ENCODE data around the gene SMIM44.

Gene SMIM44

DNA sequence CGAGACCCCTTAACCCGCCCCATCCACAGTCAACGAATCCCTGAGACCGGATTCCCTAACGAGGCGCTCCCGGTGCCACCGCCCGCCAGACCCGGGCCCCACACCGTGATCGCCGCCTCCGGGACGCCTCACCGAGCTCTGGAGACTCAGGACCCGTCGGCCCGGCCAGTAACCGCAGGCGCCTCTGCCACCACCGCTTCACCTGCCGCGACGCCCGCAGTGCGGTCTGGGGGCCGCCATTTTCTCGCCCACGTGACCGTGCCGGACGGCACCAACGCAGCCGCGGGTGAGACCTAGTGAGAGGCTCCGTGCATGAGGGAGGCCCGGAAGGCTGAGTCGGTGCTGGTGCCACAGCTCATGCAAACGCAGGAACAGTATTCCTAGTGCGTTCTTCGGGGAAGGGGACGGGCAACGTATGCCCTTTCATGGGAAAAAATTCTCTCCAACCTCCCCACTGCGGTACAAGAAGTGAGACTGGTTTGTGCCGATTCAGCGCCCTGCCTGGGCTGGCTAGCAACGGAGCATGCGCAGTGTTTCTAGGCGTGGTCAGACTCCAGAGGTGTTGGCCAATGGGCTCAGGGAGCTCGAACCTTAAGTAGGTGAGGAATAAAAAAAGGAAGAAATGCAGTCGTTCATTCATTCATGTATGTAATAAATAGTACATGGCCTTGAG lies 17.3 kb upstream of the SMIM44 start, which contains the start of gene DOHH:
TSS of gene DOHH (minus strand) at position 246 of the 673 bp plus-strand sequence. CDS start 3,860 bp downstream, outside the sequence.
- no peaks in the 10 kb centered on the region for H3F3A ChIP-seq (ENCODE audit: insufficient read depth, low read length)
- H3K27ac ChIP-seq (ENCODE audit: low read depth, low read length, poor library complexity, severe bottlenecking): peak within 1 kb of the TSS; percentile 68
- no peaks in the 10 kb centered on the region for H3K9me3 ChIP-seq (ENCODE audit: low read length)
- no peaks in the 10 kb centered on the region for H3K27me3 ChIP-seq (ENCODE audit: insufficient read depth, low read length)
- peak within 1 kb of the TSS; percentile 99 for H3K4me3 ChIP-seq (ENCODE audit: low read depth, low read length, poor library complexity, severe bottlenecking)
- peaks cover 20% of the 10 kb centered on the region for H3K4me1 ChIP-seq (ENCODE audit: insufficient read depth, low read length, severe bottlenecking)
- H2AFZ ChIP-seq (ENCODE audit: low read length): no peak within 1 kb of the TSS
- H3K79me2 ChIP-seq (ENCODE audit: insufficient read depth, low read length): peaks cover 13% of the 10 kb centered on the region
- no peaks in the 10 kb centered on the region for H4K20me1 ChIP-seq (ENCODE audit: insufficient read depth, low read length)
- H3K9ac ChIP-seq (ENCODE audit: low read length): peak within 1 kb of the TSS; percentile 98
- no peaks in the 10 kb centered on the region for H3K9me2 ChIP-seq (ENCODE audit: low read depth, low read length)
- no peak for TF ChIP-seq EZH2 (IDR thresholded peaks at IDR 0.05; ENCODE audit: borderline replicate concordance, low read length)
- TF ChIP-seq, protein P1, sequence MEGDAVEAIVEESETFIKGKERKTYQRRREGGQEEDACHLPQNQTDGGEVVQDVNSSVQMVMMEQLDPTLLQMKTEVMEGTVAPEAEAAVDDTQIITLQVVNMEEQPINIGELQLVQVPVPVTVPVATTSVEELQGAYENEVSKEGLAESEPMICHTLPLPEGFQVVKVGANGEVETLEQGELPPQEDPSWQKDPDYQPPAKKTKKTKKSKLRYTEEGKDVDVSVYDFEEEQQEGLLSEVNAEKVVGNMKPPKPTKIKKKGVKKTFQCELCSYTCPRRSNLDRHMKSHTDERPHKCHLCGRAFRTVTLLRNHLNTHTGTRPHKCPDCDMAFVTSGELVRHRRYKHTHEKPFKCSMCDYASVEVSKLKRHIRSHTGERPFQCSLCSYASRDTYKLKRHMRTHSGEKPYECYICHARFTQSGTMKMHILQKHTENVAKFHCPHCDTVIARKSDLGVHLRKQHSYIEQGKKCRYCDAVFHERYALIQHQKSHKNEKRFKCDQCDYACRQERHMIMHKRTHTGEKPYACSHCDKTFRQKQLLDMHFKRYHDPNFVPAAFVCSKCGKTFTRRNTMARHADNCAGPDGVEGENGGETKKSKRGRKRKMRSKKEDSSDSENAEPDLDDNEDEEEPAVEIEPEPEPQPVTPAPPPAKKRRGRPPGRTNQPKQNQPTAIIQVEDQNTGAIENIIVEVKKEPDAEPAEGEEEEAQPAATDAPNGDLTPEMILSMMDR (IDR thresholded peaks at IDR 0.05; ENCODE audit: low read length): no peak
- H3K4me2 ChIP-seq (ENCODE audit: low read length): peak within 1 kb of the TSS; percentile 100
- H3K36me3 ChIP-seq (ENCODE audit: insufficient read depth, low read length): peaks cover 26% of the 10 kb centered on the region

DNA sequence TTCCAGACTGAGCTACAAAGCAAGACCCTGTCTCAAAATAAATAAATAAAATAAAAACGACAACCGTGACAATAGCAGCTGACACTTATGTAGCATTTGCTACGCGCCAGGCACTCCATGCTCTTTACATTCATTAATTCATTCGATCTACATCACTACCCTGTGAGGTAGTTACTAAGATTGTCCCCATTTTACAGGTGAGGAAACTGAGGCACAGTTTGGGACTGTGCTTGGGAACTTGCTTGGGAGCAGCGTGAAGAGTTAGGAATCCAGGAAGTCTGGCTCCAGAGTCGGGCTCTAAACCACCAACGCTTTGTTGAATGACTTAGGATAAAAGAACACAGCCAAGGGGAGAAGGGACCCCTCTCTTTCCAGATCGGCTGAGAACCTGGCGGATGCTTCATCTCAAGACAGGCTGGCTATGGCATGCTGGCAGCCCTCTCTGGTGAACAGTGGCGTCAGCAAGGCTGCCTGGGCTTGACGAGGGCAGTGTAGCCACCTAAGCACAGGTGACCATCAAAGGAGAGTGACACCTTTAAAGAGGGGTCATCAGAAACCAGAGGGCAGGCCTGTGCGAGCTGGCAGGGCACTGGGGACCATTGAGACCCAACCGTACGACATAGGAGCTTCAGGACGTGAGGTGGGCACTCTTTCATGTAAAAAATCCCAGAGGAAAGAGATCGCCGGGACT lies 16.6 kb upstream of the SMIM44 start:
- H3K9me2 ChIP-seq (ENCODE audit: low read depth, low read length): no peaks in the 10 kb centered on the region
- H3K79me2 ChIP-seq (ENCODE audit: insufficient read depth, low read length): peaks cover 13% of the 10 kb centered on the region
- H3K4me1 ChIP-seq (ENCODE audit: insufficient read depth, low read length, severe bottlenecking): peaks cover 13% of the 10 kb centered on the region
- H3F3A ChIP-seq (ENCODE audit: insufficient read depth, low read length): no peaks in the 10 kb centered on the region
- peak overlapping the region; percentile 98 for H3K9ac ChIP-seq (ENCODE audit: low read length)
- H3K4me2 ChIP-seq (ENCODE audit: low read length): peak overlapping the region; percentile 100
- no peaks in the 10 kb centered on the region for H3K9me3 ChIP-seq (ENCODE audit: low read length)
- TF ChIP-seq EZH2 (IDR thresholded peaks at IDR 0.05; ENCODE audit: borderline replicate concordance, low read length): no peak
- TF ChIP-seq, protein P1 (IDR thresholded peaks at IDR 0.05; ENCODE audit: low read length): no peak
- no peak overlapping the region for H2AFZ ChIP-seq (ENCODE audit: low read length)
- peak overlapping the region; percentile 99 for H3K4me3 ChIP-seq (ENCODE audit: low read depth, low read length, poor library complexity, severe bottlenecking)
- no peaks in the 10 kb centered on the region for H4K20me1 ChIP-seq (ENCODE audit: insufficient read depth, low read length)
- peak overlapping the region; percentile 68 for H3K27ac ChIP-seq (ENCODE audit: low read depth, low read length, poor library complexity, severe bottlenecking)
- peaks cover 31% of the 10 kb centered on the region for H3K36me3 ChIP-seq (ENCODE audit: insufficient read depth, low read length)
- H3K27me3 ChIP-seq (ENCODE audit: insufficient read depth, low read length): no peaks in the 10 kb centered on the region

DNA sequence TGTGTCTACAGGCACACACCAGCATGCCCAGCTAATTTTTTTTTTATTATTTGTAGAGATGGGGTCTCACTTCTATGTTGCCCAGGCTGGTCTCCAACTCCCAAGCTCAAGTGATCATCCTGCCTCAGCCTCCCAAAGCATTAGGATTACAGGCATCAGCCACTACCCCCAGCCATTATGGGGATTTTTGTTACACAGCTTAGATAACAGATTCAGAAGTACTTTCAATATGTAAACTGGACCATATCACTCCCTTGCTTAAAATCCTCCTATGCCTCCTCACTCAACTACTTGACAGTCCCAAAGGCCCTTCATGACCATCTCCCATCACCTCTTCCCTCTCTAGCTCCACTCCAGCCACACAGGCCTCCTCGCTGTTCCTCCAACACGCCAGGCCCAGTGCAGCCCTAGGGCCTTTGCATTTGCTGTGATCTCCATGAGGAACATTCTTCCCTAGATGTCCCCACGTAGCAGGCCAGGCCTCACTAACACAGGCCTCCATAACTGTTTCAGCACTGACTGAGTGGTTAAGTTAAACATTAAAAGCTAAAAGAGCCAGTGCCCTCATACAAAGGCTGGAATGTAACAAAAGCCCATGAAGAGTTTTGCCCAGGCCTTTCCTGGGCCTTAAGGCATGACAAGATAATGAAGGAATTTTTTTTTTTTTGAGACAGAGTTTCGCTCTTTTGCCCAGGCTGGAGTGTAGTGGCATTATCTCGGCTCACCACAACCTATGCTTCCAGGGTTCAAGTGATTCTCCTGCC lies 14.7 kb upstream of the SMIM44 start:
- TF ChIP-seq, protein P1 (IDR thresholded peaks at IDR 0.05; ENCODE audit: low read length): no peak
- no peak for TF ChIP-seq EZH2 (IDR thresholded peaks at IDR 0.05; ENCODE audit: borderline replicate concordance, low read length)
- Histone ChIP-seq H3K4me1 (ENCODE audit: insufficient read depth, low read length, severe bottlenecking) (peaks cover 22% of the 10 kb centered on the region), H3K27ac (ENCODE audit: low read depth, low read length, poor library complexity, severe bottlenecking) (no peak overlapping the region), H3K79me2 (ENCODE audit: insufficient read depth, low read length) (peaks cover 13% of the 10 kb centered on the region), H3K9me2 (ENCODE audit: low read depth, low read length) (no peaks in the 10 kb centered on the region), H3K36me3 (ENCODE audit: insufficient read depth, low read length) (peaks cover 37% of the 10 kb centered on the region), H3F3A (ENCODE audit: insufficient read depth, low read length) (no peaks in the 10 kb centered on the region), H4K20me1 (ENCODE audit: insufficient read depth, low read length) (no peaks in the 10 kb centered on the region), H3K9me3 (ENCODE audit: low read length) (no peaks in the 10 kb centered on the region), H3K9ac (ENCODE audit: low read length) (no peak overlapping the region), H3K27me3 (ENCODE audit: insufficient read depth, low read length) (no peaks in the 10 kb centered on the region), H3K4me3 (ENCODE audit: low read depth, low read length, poor library complexity, severe bottlenecking) (no peak overlapping the region), H2AFZ (ENCODE audit: low read length) (no peak overlapping the region), H3K4me2 (ENCODE audit: low read length) (no peak overlapping the region)

Data from OCI-LY1 (cell line).